GM13976 (cell line): ENCODE data around the gene KCNIP1.
"Not testable (repeated sequence)": the region's sequence is repeated elsewhere in the genome, so short reads cannot be mapped to it uniquely, and the experiment has no call there.

Experiments used
- DNase-seq: peaks from one replicate; pipeline ENCODE4 v3.0.0; 2012; ENCODE audit warnings: low spot score
- CTCF ChIP-seq: IDR thresholded peaks from 2 replicates; pipeline ENCODE4 v1.5.1; 2012; ENCODE audit warnings: borderline replicate concordance, mild to moderate bottlenecking; ENCODE audit not compliant: insufficient read depth; ENCODE audit errors: extremely low read depth, missing control alignments, control extremely low read depth
- in situ Hi-C: fragments of 300-500 bp; cut with MboI; formaldehyde crosslinking; loops from one replicate; pipeline ENCODE4 v1.12.0; 2022; ENCODE audit warnings: low sequenced_read_pairs, mixed read lengths, inconsistent platforms; ENCODE audit not compliant: unreplicated experiment

Gene KCNIP1

GRCh38 chr5:170545313-170545712, 41.5 kb downstream of the KCNIP1 start:
- TF ChIP-seq CTCF = no peak
- in situ Hi-C loops = no loop called here
- DNase-seq = no peak

GRCh38 chr5:170545811-170546210, 42.0 kb downstream of the KCNIP1 start:
- in situ Hi-C loops = no loop called here
- DNase-seq = no peak
- no peak for TF ChIP-seq CTCF

GRCh38 chr5:170546282-170546681, 42.5 kb downstream of the KCNIP1 start:
- no peak for TF ChIP-seq CTCF
- no peak for DNase-seq
- in situ Hi-C loops = no loop called here

GRCh38 chr5:170550382-170550781, 46.6 kb downstream of the KCNIP1 start:
- in situ Hi-C loops, DNase-seq: not testable (repeated sequence)

GRCh38 chr5:170551076-170551475, 47.3 kb downstream of the KCNIP1 start:
- TF ChIP-seq CTCF = no peak
- DNase-seq = no peak
- in situ Hi-C loops = no loop called here

GRCh38 chr5:170551622-170552021, 47.8 kb downstream of the KCNIP1 start:
- in situ Hi-C loops = no loop called here
- no peak for TF ChIP-seq CTCF
- no peak for DNase-seq

GRCh38 chr5:170552621-170553115, 48.8 kb downstream of the KCNIP1 start:
- no peak for TF ChIP-seq CTCF
- in situ Hi-C loops = no loop called here
- DNase-seq = no peak
